Calu3 (cell line): ENCODE measurements around the gene XIST. TPM values are rescaled to one million over a fixed set of nuclear protein-coding genes. Genes with fewer than 3 reads are reported as not detected.

Source experiments
- BruUV-seq: library from RNA; stranded (reverse); fragments of 400-500 nt; replicated peaks from 2 replicates; lab custom pipeline; 2021; lab: Mats Ljungman, UMichigan
- CTCF ChIA-PET: fragments of 300-600 bp; sonication (Branson Sonifier 250); formaldehyde crosslinking; loops from one replicate; lab custom pipeline; 2022; ENCODE audit warnings: antibody characterized with exemption; lab: Charles Lee
- DNase-seq: peaks from one replicate; pipeline ENCODE4 v3.0.0; 2022
- H3K27ac Mint-ChIP-seq: one replicate; pipeline ENCODE4 v1.8.0; 2022; ENCODE audit warnings: mixed read lengths; ENCODE audit not compliant: unreplicated experiment
- H3K27me3 Mint-ChIP-seq: one replicate; pipeline ENCODE4 v1.8.0; 2022; ENCODE audit warnings: mixed read lengths; ENCODE audit not compliant: unreplicated experiment
- H3K36me3 Mint-ChIP-seq: one replicate; pipeline ENCODE4 v1.8.0; 2022; ENCODE audit warnings: mild to moderate bottlenecking, moderate library complexity, mixed read lengths; ENCODE audit not compliant: insufficient read depth, unreplicated experiment
- H3K4me1 Mint-ChIP-seq: one replicate; pipeline ENCODE4 v1.8.0; 2022; ENCODE audit warnings: mild to moderate bottlenecking, low read depth, mixed read lengths; ENCODE audit not compliant: unreplicated experiment
- H3K4me3 Mint-ChIP-seq: one replicate; pipeline ENCODE4 v1.8.0; 2022; ENCODE audit warnings: mild to moderate bottlenecking, low read depth, moderate library complexity, mixed read lengths; ENCODE audit not compliant: unreplicated experiment
- H3K9me3 Mint-ChIP-seq: one replicate; pipeline ENCODE4 v1.8.0; 2022; ENCODE audit warnings: low read depth, mixed read lengths; ENCODE audit not compliant: unreplicated experiment
- intact Hi-C: fragments of 100-400 bp; cut with micrococcal nuclease; formaldehyde crosslinking; loops from one replicate; pipeline ENCODE4 v1.10.0; 2022; ENCODE audit not compliant: unreplicated experiment
- total RNA-seq: library from RNA; stranded (reverse); gene quantifications from 2 replicates; pipeline ENCODE4 v1.2.3, GENCODE V29; 2022
- TF ChIP-seq, protein P1 (sequence below): fragments of 200-600 bp; IDR thresholded peaks from one replicate; pipeline ENCODE4 v1.8.0; 2022; ENCODE audit warnings: antibody characterized with exemption; ENCODE audit not compliant: unreplicated experiment

The XIST gene
- total RNA-seq, 1 experiment from 2014 or later: 0.14 TPM

DNA sequence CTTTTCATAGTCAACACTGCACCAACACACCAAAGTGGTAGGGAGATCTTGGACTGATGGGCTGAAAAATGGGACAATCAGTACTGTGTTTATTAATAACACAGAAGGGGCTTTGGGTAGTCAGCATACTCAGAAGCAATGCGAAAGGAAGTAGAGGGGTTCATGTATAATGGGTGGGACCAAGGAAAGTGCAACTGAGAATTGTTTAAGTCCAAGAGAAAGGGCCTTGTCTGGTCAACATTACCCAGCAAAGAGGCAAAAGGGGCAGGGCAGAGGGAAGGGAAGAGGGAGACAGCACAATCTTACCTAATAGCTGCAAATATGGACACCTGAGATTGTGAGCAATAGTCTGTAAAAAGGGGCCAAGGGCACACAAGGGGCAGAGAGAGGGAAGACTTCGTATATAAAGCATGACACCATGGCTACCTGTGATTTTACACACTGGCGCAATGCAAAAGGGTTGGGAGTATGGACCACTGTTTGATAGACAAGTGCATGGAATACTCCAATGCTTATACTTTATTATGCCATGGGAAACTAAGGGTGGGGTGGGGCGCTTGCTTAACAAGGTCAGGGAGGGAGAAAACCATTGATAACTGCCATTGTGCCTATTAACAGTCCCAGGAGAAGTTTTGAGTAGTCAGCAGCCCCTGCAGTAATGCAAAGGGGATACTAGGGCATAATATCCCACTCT is 9.8 kb downstream of the XIST start:
- no peak for DNase-seq
- H3K36me3 Mint-ChIP-seq: no peaks in the 10 kb centered on the region
- no peak overlapping the region for H3K27ac Mint-ChIP-seq
- intact Hi-C loops: loop anchor here (10.0 kb wide), 1 partner anchor 758 kb away; no protein-coding TSS in a partner anchor
- H3K9me3 Mint-ChIP-seq: no peaks in the 10 kb centered on the region
- no peaks in the 10 kb centered on the region for H3K4me1 Mint-ChIP-seq
- BruUV-seq: no TSS peak
- TF ChIP-seq, protein P1, sequence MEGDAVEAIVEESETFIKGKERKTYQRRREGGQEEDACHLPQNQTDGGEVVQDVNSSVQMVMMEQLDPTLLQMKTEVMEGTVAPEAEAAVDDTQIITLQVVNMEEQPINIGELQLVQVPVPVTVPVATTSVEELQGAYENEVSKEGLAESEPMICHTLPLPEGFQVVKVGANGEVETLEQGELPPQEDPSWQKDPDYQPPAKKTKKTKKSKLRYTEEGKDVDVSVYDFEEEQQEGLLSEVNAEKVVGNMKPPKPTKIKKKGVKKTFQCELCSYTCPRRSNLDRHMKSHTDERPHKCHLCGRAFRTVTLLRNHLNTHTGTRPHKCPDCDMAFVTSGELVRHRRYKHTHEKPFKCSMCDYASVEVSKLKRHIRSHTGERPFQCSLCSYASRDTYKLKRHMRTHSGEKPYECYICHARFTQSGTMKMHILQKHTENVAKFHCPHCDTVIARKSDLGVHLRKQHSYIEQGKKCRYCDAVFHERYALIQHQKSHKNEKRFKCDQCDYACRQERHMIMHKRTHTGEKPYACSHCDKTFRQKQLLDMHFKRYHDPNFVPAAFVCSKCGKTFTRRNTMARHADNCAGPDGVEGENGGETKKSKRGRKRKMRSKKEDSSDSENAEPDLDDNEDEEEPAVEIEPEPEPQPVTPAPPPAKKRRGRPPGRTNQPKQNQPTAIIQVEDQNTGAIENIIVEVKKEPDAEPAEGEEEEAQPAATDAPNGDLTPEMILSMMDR: no peak
- H3K4me3 Mint-ChIP-seq: no peak overlapping the region
- CTCF ChIA-PET: no interaction called here
- H3K27me3 Mint-ChIP-seq: peaks cover 10% of the 10 kb centered on the region

DNA sequence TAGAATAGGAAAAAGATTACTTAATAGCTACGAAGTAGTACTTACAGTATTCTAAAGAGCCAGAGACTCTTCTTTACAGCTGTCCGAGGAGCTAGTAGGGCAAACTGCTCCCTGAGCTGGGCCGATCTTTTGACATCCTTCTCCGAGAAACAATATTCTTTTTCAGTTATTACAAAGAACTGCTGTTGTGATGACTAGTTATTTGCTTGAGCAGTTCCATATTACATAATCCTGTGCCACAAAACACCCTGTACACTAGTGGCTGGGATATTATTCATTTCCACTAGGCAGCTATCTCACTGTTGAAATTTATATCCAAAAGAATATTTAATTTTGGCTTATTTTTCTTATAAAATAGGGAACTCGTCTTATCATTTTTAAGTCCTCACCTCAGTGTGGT is 11.2 kb downstream of the XIST start:
- no TSS peak for BruUV-seq
- Mint-ChIP-seq H3K27ac (no peak overlapping the region), H3K36me3 (no peaks in the 10 kb centered on the region), H3K27me3 (peaks cover 10% of the 10 kb centered on the region), H3K4me1 (no peaks in the 10 kb centered on the region), H3K4me3 (no peak overlapping the region), H3K9me3 (no peaks in the 10 kb centered on the region)
- TF ChIP-seq, protein P1: no peak
- intact Hi-C loops: loop anchor here (10.0 kb wide), 1 partner anchor 757 kb away; no protein-coding TSS in a partner anchor
- no peak for DNase-seq
- CTCF ChIA-PET: interaction anchor here (1.1 kb wide), 1 partner anchor 12 kb away, joined by 3 read pairs; no protein-coding TSS in a partner anchor

DNA sequence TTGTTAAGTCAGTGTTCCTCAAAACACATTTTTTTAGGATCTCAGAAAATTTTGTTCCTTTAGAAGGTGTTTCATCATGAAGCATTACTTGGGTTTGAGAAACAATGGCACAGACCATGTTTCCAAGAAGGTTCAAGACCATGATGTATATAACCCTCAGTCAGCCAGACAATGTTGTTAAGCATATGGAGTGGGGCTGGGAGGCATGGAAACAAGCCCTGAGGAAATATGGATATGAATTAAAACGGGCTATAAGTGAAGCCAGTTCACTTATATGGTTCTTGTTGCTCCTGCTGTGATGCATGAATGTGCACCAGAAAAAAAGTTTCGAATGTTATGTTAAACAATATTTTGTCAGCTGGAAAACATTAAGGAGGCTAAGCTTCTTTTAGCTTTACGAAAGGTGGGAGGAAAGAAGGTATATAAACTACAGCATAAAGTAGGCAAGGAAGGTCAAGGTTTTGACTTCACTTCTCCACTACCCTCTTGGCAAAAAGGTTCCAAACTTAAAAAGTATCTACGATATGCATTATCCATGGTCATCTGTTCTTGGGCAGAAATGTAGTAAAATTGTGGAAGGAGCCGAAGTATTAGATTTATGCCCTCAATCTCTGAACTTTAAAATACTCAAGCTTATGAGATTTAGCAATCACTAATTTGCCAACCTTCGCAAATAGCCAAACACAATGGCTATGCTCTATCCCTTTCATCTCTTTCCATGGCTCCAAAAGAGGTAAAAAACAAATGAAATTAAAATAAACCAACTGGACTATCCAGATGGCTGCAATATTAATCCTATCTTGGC is 12.2 kb downstream of the XIST start:
- CTCF ChIA-PET: interaction anchor here (1.1 kb wide), 1 partner anchor 11 kb away, joined by 3 read pairs; no protein-coding TSS in a partner anchor
- no peak overlapping the region for H3K27ac Mint-ChIP-seq
- no peaks in the 10 kb centered on the region for H3K4me1 Mint-ChIP-seq
- intact Hi-C loops: loop anchor here (10.0 kb wide), 1 partner anchor 756 kb away; no protein-coding TSS in a partner anchor
- BruUV-seq: no TSS peak
- no peaks in the 10 kb centered on the region for H3K36me3 Mint-ChIP-seq
- DNase-seq: no peak
- no peak overlapping the region for H3K4me3 Mint-ChIP-seq
- no peaks in the 10 kb centered on the region for H3K9me3 Mint-ChIP-seq
- TF ChIP-seq, protein P1: no peak
- H3K27me3 Mint-ChIP-seq: peaks cover 4% of the 10 kb centered on the region

DNA sequence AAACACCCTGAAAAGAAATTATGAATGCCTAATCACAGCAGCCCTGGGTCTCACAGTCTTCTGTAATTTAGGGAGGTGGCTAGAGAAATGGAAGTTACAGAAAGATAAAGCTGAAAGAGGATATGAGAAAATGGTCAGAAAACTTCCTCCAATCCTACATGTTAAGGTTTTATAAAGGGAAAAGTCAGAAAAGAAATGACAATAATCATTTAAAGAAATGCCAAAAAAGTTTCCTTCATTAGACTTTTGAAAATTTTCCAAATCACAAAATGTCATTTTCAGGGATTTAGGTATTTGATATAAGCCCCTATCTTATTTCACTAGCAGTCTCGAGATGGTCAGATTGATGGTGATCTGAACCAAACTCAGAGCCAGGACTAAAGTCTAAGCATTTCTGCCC is 13.4 kb downstream of the XIST start:
- CTCF ChIA-PET: no interaction called here

More for the DNA sequence above, 13.4 kb downstream of the XIST start:
- Mint-ChIP-seq H3K27me3 (no peaks in the 10 kb centered on the region), H3K27ac (no peak overlapping the region), H3K36me3 (no peaks in the 10 kb centered on the region), H3K9me3 (no peaks in the 10 kb centered on the region), H3K4me1 (no peaks in the 10 kb centered on the region), H3K4me3 (no peak overlapping the region)
- DNase-seq: no peak
- no TSS peak for BruUV-seq
- TF ChIP-seq, protein P1: no peak
- intact Hi-C loops: no loop called here
